Superior temporal gyrus (tissue), 1 donor: Measurements from ENCODE around the gene EFCAB5.
"Not testable (repeated sequence)": the region's sequence is repeated elsewhere in the genome, so short reads cannot be mapped to it uniquely, and the experiment has no call there.

Experiments
- DNase-seq: peaks from one replicate; pipeline ENCODE4 v3.0.0-alpha.2; 2016; ENCODE audit errors: extremely low spot score

The EFCAB5 gene

DNA sequence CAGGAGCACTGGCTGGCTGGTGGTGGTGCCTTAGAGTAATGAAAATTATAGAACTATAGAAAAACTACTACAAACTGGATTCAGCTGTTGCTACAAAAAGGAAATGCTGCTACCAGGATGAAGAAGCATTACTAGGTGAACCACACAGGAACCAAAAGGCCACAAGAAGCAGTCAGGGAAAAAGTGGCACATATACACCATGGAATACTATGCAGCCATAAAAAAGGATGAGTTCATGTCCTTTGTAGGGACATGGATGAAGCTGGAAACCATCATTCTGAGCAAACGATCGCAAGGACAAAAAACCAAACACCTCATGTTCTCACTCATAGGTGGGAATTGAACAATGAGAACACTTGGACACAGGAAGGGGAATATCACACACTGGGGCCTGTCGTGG is 5.5 kb upstream of the EFCAB5 start:
- not testable (repeated sequence) for DNase-seq

DNA sequence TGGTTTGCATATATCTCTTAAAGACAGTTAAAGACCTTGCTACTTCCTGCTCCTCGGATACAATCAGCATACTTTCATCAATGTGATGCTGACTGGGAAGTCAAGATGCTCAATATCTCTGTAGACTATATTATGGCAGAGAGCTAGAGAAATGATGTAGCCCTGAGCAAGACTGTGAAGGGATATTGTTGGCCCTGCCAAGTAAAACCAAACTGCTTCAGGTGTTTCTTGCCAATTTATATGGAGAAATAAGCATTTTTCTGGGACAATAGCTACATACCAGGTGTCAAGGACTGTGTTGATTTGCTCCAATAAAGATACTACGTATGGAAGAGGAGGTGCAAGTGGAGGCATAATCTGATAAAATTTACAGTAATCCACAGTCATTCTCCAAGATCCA is 4.7 kb upstream of the EFCAB5 start:
- DNase-seq: no peak

DNA sequence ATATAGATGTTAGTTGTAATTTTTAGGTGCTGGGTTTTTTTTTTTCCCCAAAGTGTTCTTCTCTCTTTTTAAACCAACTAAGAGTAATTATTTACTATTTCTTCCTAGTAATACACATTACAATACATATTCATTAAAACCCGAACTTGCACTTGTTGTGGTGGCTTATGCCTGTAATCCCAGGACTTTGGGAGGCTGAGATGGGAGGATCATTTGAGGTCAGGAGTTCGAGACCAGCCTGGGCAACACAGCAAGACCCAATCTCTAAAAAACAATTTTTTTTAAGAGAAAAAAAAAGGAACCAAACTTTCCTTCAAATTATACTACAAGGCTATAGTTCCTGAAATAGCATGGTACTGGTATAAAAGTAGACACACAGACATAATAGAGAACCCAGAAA is 3.8 kb downstream of the EFCAB5 start:
- DNase-seq: no peak

DNA sequence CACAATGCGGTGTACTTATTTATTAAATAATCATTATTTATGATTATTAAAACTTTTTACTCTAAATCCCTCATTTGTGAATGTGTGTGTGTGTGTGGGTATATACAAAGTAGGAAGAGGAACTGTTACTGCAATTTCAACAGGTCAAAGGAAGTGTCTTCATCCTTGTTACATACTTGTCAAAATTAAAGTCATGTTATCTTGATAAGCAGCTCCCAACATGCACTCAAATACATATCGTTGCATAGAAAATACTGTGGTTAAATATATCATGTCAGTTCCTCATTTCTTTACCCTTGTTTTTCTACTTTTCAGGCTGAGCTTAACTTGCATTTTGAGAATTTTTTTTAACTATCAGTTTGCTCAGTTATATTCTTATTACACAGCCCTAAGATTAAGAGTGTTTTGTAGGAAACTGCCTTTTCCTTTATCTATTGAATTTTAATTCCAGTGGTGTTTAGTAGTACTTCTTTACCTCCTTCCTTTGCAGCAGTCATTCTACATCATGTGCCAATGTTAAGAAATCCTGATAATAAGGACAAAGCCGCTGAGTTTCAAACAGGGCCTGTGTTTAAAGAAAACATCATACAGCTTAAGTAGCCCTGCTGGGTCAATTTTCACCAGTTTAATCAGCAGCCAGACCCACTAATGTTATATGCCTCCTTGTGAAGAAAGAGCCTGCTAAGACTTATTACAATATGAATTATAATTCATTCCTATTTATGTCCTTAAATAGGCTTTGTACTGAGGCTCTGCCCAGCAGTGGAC is 7.2 kb downstream of the EFCAB5 start:
- DNase-seq: no peak

DNA sequence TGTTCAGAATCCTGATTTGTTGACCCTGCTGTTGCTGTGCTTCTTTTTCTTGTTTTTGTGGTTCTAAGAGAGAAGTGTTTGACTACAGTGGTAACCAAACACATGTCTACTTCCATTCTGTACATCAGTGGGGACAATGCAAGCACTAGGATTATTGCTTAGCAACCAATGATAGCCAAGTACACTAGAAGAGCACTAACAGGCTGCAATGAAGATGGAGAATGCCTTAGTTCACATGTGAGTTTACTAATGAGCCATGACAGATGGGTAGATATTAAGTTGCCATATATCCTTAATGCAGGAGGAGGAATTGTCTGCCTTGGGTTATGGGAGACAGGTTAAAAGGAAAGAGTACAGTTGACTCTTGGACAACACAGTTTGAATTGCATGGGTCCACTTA is 8.3 kb downstream of the EFCAB5 start:
- DNase-seq: no peak

DNA sequence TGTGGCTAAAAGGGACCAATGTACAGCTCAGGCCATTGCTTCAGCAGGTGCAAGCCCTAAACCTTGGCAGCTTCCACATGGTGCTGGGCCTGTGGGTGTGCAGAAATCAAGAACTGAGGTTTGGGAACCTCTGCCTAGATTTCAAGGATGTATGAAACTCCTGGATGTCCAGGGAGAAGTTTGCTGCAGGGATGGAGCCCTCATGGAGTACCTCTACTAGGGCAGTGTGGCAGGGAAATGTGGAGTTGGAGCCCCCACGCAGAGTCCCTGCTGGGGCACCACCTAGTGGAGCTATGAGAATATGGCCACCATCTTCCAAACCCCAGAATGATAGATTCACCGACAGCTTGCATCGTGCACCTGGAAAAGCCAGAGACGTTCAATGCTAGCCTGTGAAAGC is 13.0 kb downstream of the EFCAB5 start:
- no peak for DNase-seq

DNA sequence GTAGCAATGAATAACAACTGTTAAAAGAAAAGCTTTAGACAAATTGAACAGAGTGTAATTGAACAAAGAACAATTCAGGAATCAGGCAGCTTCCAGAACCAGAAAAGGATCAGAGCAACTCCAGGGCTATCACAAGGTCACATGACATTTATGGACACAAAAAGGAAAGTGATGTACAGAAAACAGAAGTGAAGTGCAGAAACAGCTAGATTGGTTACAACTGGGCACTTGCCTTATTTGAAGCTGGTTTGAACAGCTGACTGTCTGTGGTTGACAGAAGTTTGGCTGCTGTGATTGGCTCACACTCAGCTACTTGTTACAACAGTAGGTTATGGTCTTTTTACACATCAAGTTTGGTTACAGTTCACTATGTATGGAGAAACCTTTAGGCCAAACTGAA is 14.8 kb downstream of the EFCAB5 start:
- no peak for DNase-seq

DNA sequence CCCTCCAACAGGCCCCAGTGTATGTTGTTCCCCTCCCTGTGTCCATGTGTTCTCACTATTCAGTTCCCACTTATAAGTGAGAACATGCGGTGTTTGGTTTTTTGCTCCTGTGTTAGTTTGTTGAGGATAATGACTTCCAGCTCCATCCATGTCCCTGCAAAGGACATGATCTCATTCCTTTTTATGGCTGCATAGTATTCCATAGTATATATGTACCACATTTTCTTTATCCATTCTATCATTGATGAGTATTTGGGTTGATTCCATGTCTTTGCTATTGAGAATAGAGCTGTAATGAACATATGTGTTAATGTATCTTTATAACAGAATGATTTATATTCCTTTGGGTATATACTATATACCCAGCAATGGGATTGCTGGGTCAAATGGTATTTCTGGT is 16.1 kb downstream of the EFCAB5 start:
- DNase-seq: not testable (repeated sequence)

DNA sequence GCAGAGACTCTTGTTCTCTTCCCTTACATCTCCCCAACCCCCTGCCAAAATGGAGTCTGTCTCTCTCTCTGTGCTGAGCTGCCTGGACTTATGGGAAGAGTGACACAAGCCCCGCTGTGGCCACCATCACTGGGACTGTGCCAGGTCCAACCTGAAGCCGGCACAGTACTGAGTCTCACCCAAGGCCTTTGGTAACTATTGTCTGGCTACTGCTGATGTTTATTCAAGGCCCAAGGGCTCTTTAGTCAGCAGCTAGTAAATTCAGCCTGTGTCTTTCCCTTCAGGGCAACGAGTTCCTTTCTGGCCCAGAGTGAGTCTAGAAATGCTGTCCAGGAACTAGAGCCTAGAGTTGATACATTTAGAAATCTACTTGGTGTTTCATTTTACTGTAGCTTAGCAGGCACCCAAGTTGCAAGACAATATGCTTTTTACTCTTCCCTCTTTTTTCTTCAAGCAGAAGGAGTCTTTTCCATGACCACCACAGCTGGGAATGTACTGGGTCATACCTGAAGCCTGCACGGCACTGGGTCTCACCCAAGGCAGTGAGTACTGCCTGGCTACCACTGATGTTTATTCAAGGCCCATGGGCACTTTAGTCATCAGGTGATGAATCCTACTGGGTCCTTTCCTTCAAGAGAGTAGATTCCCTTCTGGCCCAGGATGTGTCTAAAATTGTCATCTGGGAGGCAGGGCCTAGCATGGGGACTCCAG is 17.7 kb downstream of the EFCAB5 start:
- no peak for DNase-seq

DNA sequence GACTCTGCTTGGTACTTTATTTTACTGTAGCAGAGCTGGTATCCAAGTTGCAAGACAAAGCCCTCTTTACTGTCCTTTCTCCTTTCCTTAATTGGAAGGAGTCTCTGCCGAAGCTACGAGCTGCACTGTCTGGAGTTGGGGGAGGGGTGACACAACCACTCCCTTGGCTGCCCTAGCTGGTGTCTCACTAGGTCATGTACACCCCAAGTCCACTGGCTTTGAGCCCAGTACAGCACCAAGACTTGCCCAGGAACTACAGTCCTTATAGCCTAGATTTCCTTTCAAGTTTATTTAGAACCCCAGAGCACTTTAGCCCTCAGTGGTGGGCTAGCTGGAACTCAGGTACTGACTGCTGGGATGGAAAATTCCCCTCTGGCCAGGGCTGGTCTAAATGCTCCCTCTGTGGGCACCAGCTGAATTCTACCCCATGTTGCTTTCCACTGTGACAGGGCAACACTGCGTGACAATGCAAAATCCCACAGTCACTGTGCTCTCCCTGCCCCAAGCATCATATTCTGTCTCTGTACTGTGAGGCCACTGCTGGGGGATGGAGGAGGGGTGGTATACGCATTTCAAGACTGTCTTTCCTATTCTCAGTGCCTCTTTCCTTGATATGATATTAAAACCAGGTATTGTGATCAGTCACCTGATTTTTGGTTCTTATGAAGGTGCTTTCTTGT is 18.4 kb downstream of the EFCAB5 start:
- DNase-seq: no peak

DNA sequence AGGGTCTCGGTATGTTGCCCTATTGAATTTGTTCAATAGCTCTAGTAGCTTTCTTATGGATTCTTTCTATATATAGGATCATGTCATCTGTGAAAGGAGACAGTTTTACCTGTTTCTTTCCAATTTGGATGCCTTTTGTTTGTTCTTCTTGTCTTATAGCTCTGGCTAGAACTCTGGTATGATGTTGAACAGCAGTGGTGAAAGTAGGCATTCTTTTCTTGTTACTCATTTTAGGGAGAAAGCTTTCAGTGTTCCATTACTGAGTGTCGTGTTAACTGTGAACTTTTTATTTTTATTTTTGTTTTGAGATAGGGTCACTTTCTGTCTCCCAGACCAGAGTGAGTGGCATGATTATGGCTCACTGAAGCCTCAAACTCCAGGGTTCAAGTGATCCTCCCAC is 21.2 kb downstream of the EFCAB5 start:
- no peak for DNase-seq

DNA sequence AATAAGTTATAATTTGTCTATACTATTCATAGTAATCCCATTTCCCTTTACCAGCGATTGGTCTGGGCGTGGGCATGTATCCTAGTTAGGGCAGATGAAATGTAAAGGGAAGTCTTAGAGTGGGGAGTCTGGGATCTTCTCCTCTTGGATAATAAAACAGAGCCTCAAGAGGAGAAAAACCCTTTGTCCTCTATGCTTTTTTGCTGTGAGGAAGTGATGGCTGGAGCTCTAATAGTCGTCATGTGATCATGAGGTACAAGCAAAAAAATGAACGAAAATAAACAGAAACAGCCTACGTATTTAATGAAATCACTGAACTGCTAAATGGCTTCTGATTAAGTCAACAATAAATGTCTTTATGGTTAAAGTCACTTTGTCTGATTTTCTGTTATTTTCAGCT is 26.8 kb downstream of the EFCAB5 start:
- DNase-seq: no peak

DNA sequence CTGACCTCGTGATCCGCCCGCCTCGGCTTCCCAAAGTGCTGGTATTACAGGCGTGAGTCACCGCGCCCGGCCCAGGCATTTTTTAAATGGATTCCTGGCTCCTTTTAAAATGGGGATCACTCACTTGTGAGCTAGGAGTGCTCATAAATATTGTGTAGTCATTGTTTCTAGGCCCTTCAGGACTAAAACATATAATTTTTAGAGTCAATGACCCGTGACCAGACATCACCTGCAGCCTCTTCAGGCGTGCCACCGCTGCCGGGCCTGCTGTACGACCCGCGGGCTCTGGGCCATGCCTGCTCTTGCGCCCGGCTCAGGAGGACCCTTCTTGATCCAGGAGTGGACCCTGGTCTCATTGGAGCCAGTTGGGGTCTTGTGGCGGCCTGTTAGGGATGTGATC is 30.8 kb downstream of the EFCAB5 start:
- DNase-seq: no peak

DNA sequence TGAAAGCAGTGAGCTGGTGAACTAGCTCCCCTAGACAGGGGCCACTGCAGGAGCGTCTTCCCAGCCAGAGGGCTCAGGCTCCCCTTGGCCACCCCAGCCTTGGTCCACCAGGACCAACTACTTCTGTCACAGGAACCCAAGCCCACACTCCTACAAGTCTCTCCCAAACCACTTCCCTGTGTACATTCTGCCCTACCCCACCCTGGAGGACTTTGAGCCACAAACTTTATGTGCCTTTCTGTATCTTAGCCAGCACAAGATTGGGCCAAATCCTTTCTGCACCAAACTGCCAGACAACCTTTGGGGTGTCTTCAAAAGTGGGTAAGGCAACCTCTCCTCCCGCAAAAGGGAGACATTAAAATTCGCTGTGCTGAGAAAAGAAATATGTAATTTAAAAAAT is 31.6 kb downstream of the EFCAB5 start:
- DNase-seq: no peak

DNA sequence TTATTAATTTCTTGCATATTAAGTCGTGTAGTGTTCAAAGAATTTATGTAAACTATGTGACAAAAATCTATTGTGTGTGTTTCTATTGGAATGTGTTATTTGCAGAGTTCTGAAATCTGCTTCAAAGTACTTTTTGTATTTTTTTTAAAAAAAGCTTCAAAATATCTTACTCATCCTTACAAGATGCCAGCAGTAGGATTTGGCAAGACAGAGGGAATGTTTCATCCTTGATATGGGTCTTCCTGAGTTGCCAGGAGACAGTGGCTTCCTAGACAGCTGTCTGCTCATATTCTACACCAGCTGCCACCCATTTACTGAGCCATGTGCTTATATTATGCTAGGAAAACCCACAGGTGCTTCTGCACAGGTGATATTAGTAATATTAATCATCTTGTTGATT is 36.4 kb downstream of the EFCAB5 start:
- DNase-seq: peak; percentile 45

DNA sequence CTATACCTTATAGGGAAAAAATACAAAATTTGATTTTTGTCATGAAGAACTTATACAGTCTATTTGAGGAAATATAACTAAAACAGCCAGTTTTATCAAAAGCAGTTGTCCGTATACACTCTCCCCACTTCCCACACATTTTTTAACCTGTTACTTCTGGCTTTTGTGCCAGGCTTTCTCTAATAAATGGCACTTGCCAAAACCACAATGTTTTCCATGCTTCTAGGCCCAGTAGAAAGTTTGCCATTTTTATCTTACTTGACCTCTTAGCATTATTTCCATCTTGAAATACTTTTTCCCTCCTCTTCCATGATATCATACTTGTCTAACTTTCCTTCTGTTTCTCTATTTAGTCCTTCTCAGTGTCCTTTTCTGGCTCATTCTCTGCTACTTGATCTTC is 38.8 kb downstream of the EFCAB5 start:
- no peak for DNase-seq

DNA sequence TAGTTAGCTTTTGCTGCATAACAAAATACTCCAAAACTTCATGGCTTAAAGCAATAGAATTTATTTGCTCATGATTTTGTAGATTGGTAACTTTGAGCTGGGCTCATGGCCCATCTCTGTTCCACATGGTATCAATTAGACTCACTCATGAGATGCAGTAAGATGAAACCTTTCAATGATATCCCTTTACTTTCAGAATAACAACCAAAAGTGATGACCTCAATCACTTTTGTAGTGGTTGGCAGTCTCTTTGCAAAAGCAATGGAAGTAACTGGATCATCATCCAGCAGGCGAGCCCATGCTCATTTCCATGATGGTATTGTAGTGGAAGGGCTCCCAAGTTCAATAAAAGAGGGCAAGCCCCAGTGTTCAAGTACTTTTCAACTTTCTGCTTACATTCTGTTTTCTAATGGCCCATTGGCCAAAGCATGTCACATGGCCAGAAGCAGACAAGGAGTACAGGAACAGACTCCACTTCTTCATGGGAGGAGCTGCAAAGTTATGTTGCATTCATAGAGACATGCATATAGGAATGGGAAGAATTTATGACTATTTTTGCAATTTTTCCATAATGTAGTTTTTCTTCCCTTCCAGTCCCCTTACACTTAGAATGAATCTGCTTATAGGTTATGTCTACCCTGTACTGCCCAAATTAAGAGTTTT is 41.7 kb downstream of the EFCAB5 start:
- DNase-seq: no peak

DNA sequence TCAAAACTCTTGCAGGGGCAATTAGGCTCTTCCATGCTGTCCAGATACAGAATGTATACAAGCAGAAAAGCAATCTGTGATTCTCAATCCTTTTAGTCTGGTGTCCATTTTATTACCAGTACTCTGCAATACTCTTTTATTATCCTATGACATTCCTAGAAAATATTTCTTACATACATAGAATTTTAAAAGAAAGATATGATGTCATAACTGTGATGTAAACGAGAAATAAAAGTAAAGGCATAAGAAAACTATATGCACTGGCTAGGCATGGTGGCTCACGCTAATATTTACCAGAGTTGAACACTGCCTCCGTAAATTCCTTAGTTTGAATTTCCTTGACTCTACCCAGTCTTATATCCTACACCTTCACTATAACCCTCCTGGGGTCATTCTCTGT is 55.0 kb downstream of the EFCAB5 start:
- DNase-seq: no peak

DNA sequence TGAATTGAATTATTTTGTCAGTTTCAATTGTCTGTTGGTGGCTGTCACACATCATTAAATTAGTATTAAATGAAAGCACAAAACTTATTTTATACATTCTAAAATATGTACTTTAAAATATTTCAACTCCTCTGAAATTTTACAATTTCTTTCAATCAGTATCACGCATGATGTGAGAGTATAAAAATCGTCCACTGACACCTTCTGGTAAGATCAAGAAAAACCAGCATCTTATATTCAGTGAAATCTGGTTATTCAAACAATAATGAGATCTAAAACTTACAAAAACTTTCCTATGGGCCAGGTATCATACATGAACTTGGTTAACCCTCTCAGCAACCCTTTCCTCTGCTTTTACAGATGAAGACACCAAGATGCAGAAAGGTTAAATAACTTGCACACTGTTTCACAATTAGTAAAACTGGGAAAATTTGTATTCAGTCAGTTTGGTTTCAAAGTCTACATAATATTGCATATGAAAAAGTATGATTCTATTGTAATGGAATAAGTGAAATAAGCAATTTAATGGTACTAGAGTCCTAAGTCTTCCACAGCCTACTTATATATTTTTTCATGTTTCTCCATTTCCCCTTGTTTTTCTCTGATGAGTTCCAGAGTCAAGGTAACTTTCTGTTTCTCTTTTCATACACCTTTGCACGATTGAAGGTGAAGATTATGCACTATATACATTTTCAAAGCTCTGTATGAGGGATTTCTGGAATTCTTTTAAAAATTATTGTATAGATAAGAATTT is 58.7 kb downstream of the EFCAB5 start:
- peak; percentile 50 for DNase-seq

DNA sequence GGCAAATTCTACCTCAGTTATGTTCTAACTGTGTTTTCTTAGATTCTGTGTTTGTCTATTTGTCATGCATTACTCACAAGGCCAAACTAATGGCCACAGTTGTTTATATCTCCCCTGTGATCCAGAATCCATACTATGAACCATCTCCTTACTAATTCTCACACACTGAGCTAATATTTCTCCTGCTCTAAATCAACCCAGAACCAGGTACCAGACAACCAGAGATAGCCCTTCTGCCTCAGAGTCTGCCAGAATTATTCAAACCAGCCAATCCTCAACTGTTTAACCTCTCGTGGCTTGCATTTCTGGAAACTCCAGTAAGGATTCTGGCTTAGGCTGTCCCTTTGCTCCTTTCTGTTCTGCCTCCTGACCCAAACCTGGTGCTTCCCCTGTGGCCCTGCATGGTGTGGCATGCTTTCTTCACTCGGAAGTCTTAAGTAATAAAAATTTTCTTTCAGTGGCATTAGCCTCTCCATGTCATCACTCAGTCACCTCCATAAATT is 59.4 kb downstream of the EFCAB5 start:
- DNase-seq: no peak

DNA sequence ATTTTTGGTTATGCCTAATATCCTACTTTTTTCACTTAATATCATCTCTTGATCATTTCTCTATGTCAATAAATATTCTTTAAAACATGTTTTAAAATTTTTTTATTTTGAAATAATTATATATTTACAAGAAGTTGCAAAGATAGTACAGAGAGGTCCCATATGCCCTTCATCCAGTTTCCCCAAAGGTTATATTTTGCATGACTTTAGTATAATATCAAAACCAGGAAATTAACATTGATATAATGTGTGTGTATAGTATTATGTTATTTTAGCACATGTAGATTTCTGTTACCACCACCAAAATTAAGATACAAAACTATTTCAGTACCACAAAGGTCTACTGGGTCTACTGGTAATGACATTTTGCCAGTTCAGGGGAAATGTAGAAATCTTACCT is 60.7 kb downstream of the EFCAB5 start:
- DNase-seq: no peak
